CD8-positive, alpha-beta memory T cell (primary cell): Measurements from ENCODE around the gene TSPAN15. TPM values are rescaled to one million over a fixed set of nuclear protein-coding genes. Genes with fewer than 3 reads are reported as not detected.

ENCODE experiments used
- CTCF ChIA-PET: fragments of 350-600 bp; sonication (Branson Sonifier 250); formaldehyde crosslinking; loops from one replicate; lab custom pipeline; 2021; ENCODE audit warnings: antibody characterized with exemption; lab: Charles Lee
- POLR2A ChIA-PET: fragments of 350-600 bp; sonication (Branson Sonifier 250); formaldehyde crosslinking; loops from one replicate; lab custom pipeline; 2021; ENCODE audit warnings: antibody characterized with exemption; lab: Charles Lee
- DNase-seq, 5 donors: peaks; one replicate each; pipeline versions ENCODE4 v3.0.0 to v3.0.0-alpha.2; 2020 to 2022; ENCODE audit warnings: mixed read lengths in 1 of 5
- H3K27ac ChIP-seq: one replicate; pipeline ENCODE4 v1.7.0; 2013; ENCODE audit warnings: low read depth, mild to moderate bottlenecking, low read length, moderate library complexity
- H3K27me3 ChIP-seq: 2 replicates; pipeline ENCODE4 v1.7.0; 2013; ENCODE audit warnings: low read length, mild to moderate bottlenecking; ENCODE audit not compliant: insufficient read depth, poor library complexity, severe bottlenecking
- H3K36me3 ChIP-seq: 2 replicates; pipeline ENCODE4 v1.7.0; 2013; ENCODE audit warnings: mild to moderate bottlenecking, low read length, moderate library complexity; ENCODE audit not compliant: insufficient read depth
- H3K4me1 ChIP-seq: 2 replicates; pipeline ENCODE4 v1.7.0; 2013; ENCODE audit warnings: mild to moderate bottlenecking, low read length, moderate library complexity; ENCODE audit not compliant: insufficient read depth
- H3K4me3 ChIP-seq: 2 replicates; pipeline ENCODE4 v1.7.0; 2013; ENCODE audit warnings: mild to moderate bottlenecking, low read length
- H3K9me3 ChIP-seq: 2 replicates; pipeline ENCODE4 v1.7.0; 2013; ENCODE audit warnings: mild to moderate bottlenecking, low read length
- H3K27ac Mint-ChIP-seq, 8 donors: one replicate each; pipeline ENCODE4 v1.8.0; 2020 to 2021; ENCODE audit warnings: mixed read lengths in 8 of 8, mild to moderate bottlenecking in 6 of 8, inconsistent platforms in 3 of 8, moderate library complexity in 3 of 8
- H3K27me3 Mint-ChIP-seq, 2 donors: one replicate each; pipeline ENCODE4 v1.8.0; 2020 to 2021; ENCODE audit warnings: mixed read lengths in 2 of 2, mild to moderate bottlenecking in 1 of 2, moderate library complexity in 1 of 2
- H3K36me3 Mint-ChIP-seq, 3 donors: one replicate each; pipeline ENCODE4 v1.8.0; 2020 to 2021; ENCODE audit warnings: mixed read lengths in 3 of 3, inconsistent platforms in 1 of 3, mild to moderate bottlenecking in 1 of 3
- H3K4me1 Mint-ChIP-seq, 3 donors: one replicate each; pipeline ENCODE4 v1.8.0; 2020 to 2021; ENCODE audit warnings: mixed read lengths in 3 of 3, inconsistent platforms in 1 of 3, mild to moderate bottlenecking in 1 of 3
- H3K4me3 Mint-ChIP-seq, 7 donors: one replicate each; pipeline ENCODE4 v1.8.0; 2020 to 2021; ENCODE audit warnings: mixed read lengths in 7 of 7, mild to moderate bottlenecking in 6 of 7, moderate library complexity in 4 of 7, inconsistent platforms in 2 of 7
- H3K9me3 Mint-ChIP-seq, 5 donors: one replicate each; pipeline ENCODE4 v1.8.0; 2020 to 2022; ENCODE audit warnings: mixed read lengths in 5 of 5, mild to moderate bottlenecking in 3 of 5, moderate library complexity in 2 of 5, inconsistent platforms in 1 of 5
- polyA plus RNA-seq: library from polyadenylated mRNA; unstranded; fragments of 300-500 nt; fragmentation: Illumina TruSeq; gene quantifications from one replicate; pipeline ENCODE4 v1.2.3, GENCODE V29; 2021
- total RNA-seq, 2 experiments: library from RNA; stranded (reverse); gene quantifications; one replicate each; pipeline ENCODE4 v1.2.3, GENCODE V29; 2021

The TSPAN15 gene
- total and polyA plus RNA-seq, 3 experiments from 2014 or later = 1.4 to 20.2 (median 2.4) TPM

DNA sequence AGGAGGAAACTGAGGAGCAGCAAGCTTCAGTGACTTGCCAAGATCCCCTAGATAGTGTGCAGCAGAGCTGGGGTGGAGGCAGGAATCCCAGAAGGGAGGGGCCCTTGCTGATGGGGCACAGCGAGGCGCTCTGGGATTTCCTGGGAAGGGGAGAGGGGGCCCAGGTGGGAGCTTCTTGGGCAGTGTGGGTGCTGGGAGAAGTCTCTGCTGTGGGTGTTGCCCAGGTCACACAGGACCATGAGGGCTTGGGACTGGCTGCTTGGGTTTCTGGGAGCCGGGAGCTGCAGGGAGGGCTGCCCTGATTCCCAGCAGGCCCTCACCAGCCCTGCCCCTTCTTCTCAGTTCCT is 55.2 kb downstream of the TSPAN15 start:
- Histone ChIP-seq H3K9me3 (no peaks in the 10 kb centered on the region), H3K27ac (no peak overlapping the region), H3K4me3 (no peak overlapping the region), H3K36me3 (no peaks in the 10 kb centered on the region), H3K4me1 (peaks cover 12% of the 10 kb centered on the region), H3K27me3 (no peaks in the 10 kb centered on the region)
- no peak for DNase-seq
- peak overlapping the region in 5 of 8 donors; percentile 40 to 93 (median 72) for H3K27ac Mint-ChIP-seq
- POLR2A ChIA-PET = no interaction called here
- H3K4me1 Mint-ChIP-seq = peaks cover 9 to 12% (median 11%) of the 10 kb centered on the region in 3 donors
- no peak overlapping the region for H3K4me3 Mint-ChIP-seq
- CTCF ChIA-PET = interaction anchor here (0.6 to 3.3 kb wide), 10 partner anchors 9 to 131 kb away, joined by 3 to 41 read pairs (median 4); no protein-coding TSS in a partner anchor
- no peaks in the 10 kb centered on the region for H3K36me3 Mint-ChIP-seq
- no peaks in the 10 kb centered on the region for H3K9me3 Mint-ChIP-seq
- H3K27me3 Mint-ChIP-seq = peaks cover 0 to 2% of the 10 kb centered on the region in 2 donors

DNA sequence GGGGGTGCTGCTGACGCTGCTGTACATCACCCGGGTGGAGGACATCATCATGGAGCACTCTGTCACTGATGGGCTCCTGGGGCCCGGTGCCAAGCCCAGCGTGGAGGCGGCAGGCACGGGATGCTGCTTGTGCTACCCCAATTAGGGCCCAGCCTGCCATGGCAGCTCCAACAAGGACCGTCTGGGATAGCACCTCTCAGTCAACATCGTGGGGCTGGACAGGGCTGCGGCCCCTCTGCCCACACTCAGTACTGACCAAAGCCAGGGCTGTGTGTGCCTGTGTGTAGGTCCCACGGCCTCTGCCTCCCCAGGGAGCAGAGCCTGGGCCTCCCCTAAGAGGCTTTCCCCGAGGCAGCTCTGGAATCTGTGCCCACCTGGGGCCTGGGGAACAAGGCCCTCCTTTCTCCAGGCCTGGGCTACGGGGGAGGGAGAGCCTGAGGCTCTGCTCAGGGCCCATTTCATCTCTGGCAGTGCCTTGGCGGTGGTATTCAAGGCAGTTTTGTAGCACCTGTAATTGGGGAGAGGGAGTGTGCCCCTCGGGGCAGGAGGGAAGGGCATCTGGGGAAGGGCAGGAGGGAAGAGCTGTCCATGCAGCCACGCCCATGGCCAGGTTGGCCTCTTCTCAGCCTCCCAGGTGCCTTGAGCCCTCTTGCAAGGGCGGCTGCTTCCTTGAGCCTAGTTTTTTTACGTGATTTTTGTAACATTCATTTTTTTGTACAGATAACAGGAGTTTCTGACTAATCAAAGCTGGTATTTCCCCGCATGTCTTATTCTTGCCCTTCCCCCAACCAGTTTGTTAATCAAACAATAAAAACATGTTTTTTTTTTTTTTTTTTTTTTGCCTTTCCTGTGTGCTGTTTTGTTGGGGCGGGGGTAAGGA is 55.8 kb downstream of the TSPAN15 start:
- Histone ChIP-seq H3K4me3 (peak overlapping the region; percentile 57), H3K9me3 (no peaks in the 10 kb centered on the region), H3K27me3 (no peaks in the 10 kb centered on the region), H3K27ac (no peak overlapping the region), H3K4me1 (peaks cover 12% of the 10 kb centered on the region), H3K36me3 (no peaks in the 10 kb centered on the region)
- no peaks in the 10 kb centered on the region for H3K9me3 Mint-ChIP-seq
- no peak for DNase-seq
- H3K4me3 Mint-ChIP-seq = peak overlapping the region; percentile 0 to 82 (median 74)
- peaks cover 9 to 12% (median 11%) of the 10 kb centered on the region in 3 donors for H3K4me1 Mint-ChIP-seq
- no peaks in the 10 kb centered on the region for H3K36me3 Mint-ChIP-seq
- ChIA-PET POLR2A (interaction anchor here (0.7 kb wide), 1 partner anchor 22 kb away, joined by 6 read pairs; no protein-coding TSS in a partner anchor), CTCF (interaction anchor here (0.7 to 3.3 kb wide), 18 partner anchors 8 to 1673 kb away, joined by 3 to 41 read pairs (median 4); no protein-coding TSS in a partner anchor)
- peaks cover 0 to 2% of the 10 kb centered on the region in 2 donors for H3K27me3 Mint-ChIP-seq
- peak overlapping the region; percentile 24 to 97 (median 83) for H3K27ac Mint-ChIP-seq

GRCh38 chr10:69508738-69509340 is 57.6 kb downstream of the TSPAN15 start:
- ChIA-PET CTCF (interaction anchor here (0.9 to 3.3 kb wide), 6 partner anchors 101 to 1721 kb away, joined by 3 to 41 read pairs (median 8); no protein-coding TSS in a partner anchor), POLR2A (no interaction called here)
- Histone ChIP-seq H3K4me1 (peaks cover 12% of the 10 kb centered on the region), H3K27me3 (no peaks in the 10 kb centered on the region), H3K9me3 (no peaks in the 10 kb centered on the region), H3K27ac (no peak overlapping the region), H3K36me3 (no peaks in the 10 kb centered on the region), H3K4me3 (no peak overlapping the region)
- peak overlapping the region in 3 of 8 donors; percentile 29 to 56 (median 38) for H3K27ac Mint-ChIP-seq
- H3K4me3 Mint-ChIP-seq = no peak overlapping the region
- DNase-seq = no peak
- no peaks in the 10 kb centered on the region for H3K36me3 Mint-ChIP-seq
- peaks cover 9 to 12% (median 11%) of the 10 kb centered on the region in 3 donors for H3K4me1 Mint-ChIP-seq
- H3K27me3 Mint-ChIP-seq = peaks cover 2 to 3% of the 10 kb centered on the region in 2 donors
- H3K9me3 Mint-ChIP-seq = no peaks in the 10 kb centered on the region

GRCh38 chr10:69512901-69513300 is 61.6 kb downstream of the TSPAN15 start:
- Mint-ChIP-seq H3K4me3 (no peak overlapping the region), H3K36me3 (no peaks in the 10 kb centered on the region), H3K9me3 (no peaks in the 10 kb centered on the region), H3K27me3 (peaks cover 6 to 27% of the 10 kb centered on the region in 2 donors), H3K27ac (no peak overlapping the region), H3K4me1 (peaks cover under 1 to 2% (median 2%) of the 10 kb centered on the region in 3 donors)
- H3K4me1 ChIP-seq = peaks cover 2% of the 10 kb centered on the region
- no peak overlapping the region for H3K4me3 ChIP-seq
- CTCF ChIA-PET = interaction anchor here (6.8 kb wide), 1 partner anchor 123 kb away, joined by 103 read pairs; no protein-coding TSS in a partner anchor
- H3K27me3 ChIP-seq = peaks cover 7% of the 10 kb centered on the region
- no peak overlapping the region for H3K27ac ChIP-seq
- no peaks in the 10 kb centered on the region for H3K36me3 ChIP-seq
- POLR2A ChIA-PET = no interaction called here
- H3K9me3 ChIP-seq = no peaks in the 10 kb centered on the region
- no peak for DNase-seq

- H3K36me3 Mint-ChIP-seq = no peaks in the 10 kb centered on the region
- no peaks in the 10 kb centered on the region for H3K4me1 Mint-ChIP-seq
- Histone ChIP-seq H3K4me3 (no peak overlapping the region), H3K27ac (no peak overlapping the region), H3K27me3 (peaks cover 7% of the 10 kb centered on the region), H3K9me3 (no peaks in the 10 kb centered on the region), H3K36me3 (no peaks in the 10 kb centered on the region), H3K4me1 (no peaks in the 10 kb centered on the region)
- ChIA-PET CTCF (interaction anchor here (1.1 to 6.8 kb wide), 3 partner anchors 105 to 128 kb away, joined by 4 to 103 read pairs (median 55); no protein-coding TSS in a partner anchor), POLR2A (no interaction called here)
- H3K27me3 Mint-ChIP-seq = peaks cover 6 to 30% of the 10 kb centered on the region in 2 donors
- no peak for DNase-seq
- H3K27ac Mint-ChIP-seq = no peak overlapping the region
- H3K4me3 Mint-ChIP-seq = no peak overlapping the region
- no peaks in the 10 kb centered on the region for H3K9me3 Mint-ChIP-seq
Measured at GRCh38 chr10:69513617-69514016, 62.4 kb downstream of the TSPAN15 start.

- Mint-ChIP-seq H3K4me3 (no peak overlapping the region), H3K36me3 (no peaks in the 10 kb centered on the region)
Measured at GRCh38 chr10:69515699-69516259, 64.5 kb downstream of the TSPAN15 start.

GRCh38 chr10:69516316-69516715 is 65.1 kb downstream of the TSPAN15 start:
- no peaks in the 10 kb centered on the region for H3K36me3 ChIP-seq
- ChIA-PET POLR2A (no interaction called here), CTCF (interaction anchor here (1.3 to 6.8 kb wide), 10 partner anchors 10 to 278 kb away, joined by 3 to 103 read pairs (median 6); partner anchors contain the start of genes FAM241B and NEUROG3)
- no peak overlapping the region for H3K27ac ChIP-seq
- no peak overlapping the region for H3K4me3 ChIP-seq
- H3K4me1 ChIP-seq = no peaks in the 10 kb centered on the region
- Mint-ChIP-seq H3K27ac (no peak overlapping the region), H3K36me3 (no peaks in the 10 kb centered on the region), H3K27me3 (peaks cover 4 to 36% of the 10 kb centered on the region in 2 donors), H3K4me1 (no peaks in the 10 kb centered on the region), H3K4me3 (no peak overlapping the region), H3K9me3 (no peaks in the 10 kb centered on the region)
- no peaks in the 10 kb centered on the region for H3K9me3 ChIP-seq
- peaks cover 7% of the 10 kb centered on the region for H3K27me3 ChIP-seq
- DNase-seq = peak in 1 of 5 donors; percentile 29

More at GRCh38 chr10:69515699-69516259, 64.5 kb downstream of the TSPAN15 start:
- peak overlapping the region in 1 of 8 donors; percentile 63 for H3K27ac Mint-ChIP-seq
- H3K4me1 Mint-ChIP-seq = no peaks in the 10 kb centered on the region
- peak; percentile 64 to 82 (median 65) for DNase-seq
- H3K9me3 Mint-ChIP-seq = no peaks in the 10 kb centered on the region
- Histone ChIP-seq H3K27ac (no peak overlapping the region), H3K4me1 (no peaks in the 10 kb centered on the region), H3K9me3 (no peaks in the 10 kb centered on the region), H3K27me3 (peaks cover 7% of the 10 kb centered on the region), H3K36me3 (no peaks in the 10 kb centered on the region), H3K4me3 (no peak overlapping the region)
- ChIA-PET POLR2A (no interaction called here), CTCF (interaction anchor here (0.7 to 6.8 kb wide), 21 partner anchors 10 to 443 kb away, joined by 3 to 103 read pairs (median 4); partner anchors contain the start of genes FAM241B, NEUROG3 and TSPAN15)
- H3K27me3 Mint-ChIP-seq = peaks cover 4 to 36% of the 10 kb centered on the region in 2 donors
